Activated CD4-positive, alpha-beta memory T cell treated with anti-CD3 and anti-CD28 coated beads for 36 hours (primary cell): ENCODE results near the gene TRNT1. TPM values are rescaled to one million over a fixed set of nuclear protein-coding genes. Genes with fewer than 3 reads are reported as not detected.

Experiments used
- CTCF ChIA-PET: fragments of 350-600 bp; sonication (Branson Sonifier 250); formaldehyde crosslinking; loops from one replicate; lab custom pipeline; 2021; ENCODE audit warnings: antibody characterized with exemption, inconsistent platforms; lab: Charles Lee
- POLR2A ChIA-PET: fragments of 350-600 bp; sonication (Branson Sonifier 250); formaldehyde crosslinking; loops from one replicate; lab custom pipeline; 2021; ENCODE audit warnings: antibody characterized with exemption; lab: Charles Lee
- DNase-seq: peaks from one replicate; pipeline ENCODE4 v3.0.0-alpha.2; 2020
- H3K27ac Mint-ChIP-seq: one replicate; pipeline ENCODE4 v1.8.0; 2021; ENCODE audit warnings: mixed read lengths
- H3K27me3 Mint-ChIP-seq: one replicate; pipeline ENCODE4 v1.8.0; 2021; ENCODE audit warnings: mixed read lengths
- H3K36me3 Mint-ChIP-seq: one replicate; pipeline ENCODE4 v1.8.0; 2021; ENCODE audit warnings: mixed read lengths
- H3K4me1 Mint-ChIP-seq: one replicate; pipeline ENCODE4 v1.8.0; 2021; ENCODE audit warnings: low read depth, mixed read lengths
- H3K4me3 Mint-ChIP-seq: one replicate; pipeline ENCODE4 v1.8.0; 2021; ENCODE audit warnings: mild to moderate bottlenecking, mixed read lengths
- H3K9me3 Mint-ChIP-seq: one replicate; pipeline ENCODE4 v1.8.0; 2021; ENCODE audit warnings: mixed read lengths
- intact Hi-C: fragments of 100-400 bp; cut with micrococcal nuclease; formaldehyde crosslinking; loops from one replicate; pipeline ENCODE4 v1.15.1; 2023
- total RNA-seq, 2 experiments: library from RNA; stranded (reverse); gene quantifications; one replicate each; pipeline ENCODE4 v1.2.3, GENCODE V29; 2021

TRNT1 gene
- total RNA-seq, 2 experiments from 2014 or later = 51.5 to 53.6 TPM

DNA sequence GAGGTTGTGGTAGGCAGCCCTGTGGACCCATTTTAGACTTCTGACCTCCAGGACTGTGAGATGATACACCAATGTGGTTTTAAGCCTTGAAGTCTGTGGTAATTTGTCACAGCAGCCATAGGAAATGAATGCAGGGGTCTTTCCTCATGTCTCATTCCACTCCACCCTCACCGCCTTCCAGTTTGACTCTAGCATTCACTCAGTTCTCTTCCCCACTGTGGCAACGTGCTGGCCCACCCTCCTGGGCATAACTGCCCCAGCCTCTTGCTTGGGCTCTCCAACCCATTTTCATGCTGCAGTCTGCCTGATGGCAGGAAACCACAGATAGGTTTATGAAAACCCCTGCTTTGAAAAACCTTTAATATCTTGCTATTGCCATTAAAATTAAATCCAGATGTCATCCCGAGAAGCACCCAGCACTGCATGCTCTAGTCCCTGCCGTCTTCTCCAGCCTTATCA is 7.3 kb upstream of the TRNT1 start:
- H3K4me1 Mint-ChIP-seq = peaks cover 11% of the 10 kb centered on the region
- no peaks in the 10 kb centered on the region for H3K27me3 Mint-ChIP-seq
- POLR2A ChIA-PET = no interaction called here
- no peaks in the 10 kb centered on the region for H3K36me3 Mint-ChIP-seq
- no peaks in the 10 kb centered on the region for H3K9me3 Mint-ChIP-seq
- intact Hi-C loops = no loop called here
- CTCF ChIA-PET = no interaction called here
- DNase-seq = peak; percentile 45
- no peak overlapping the region for H3K4me3 Mint-ChIP-seq
- H3K27ac Mint-ChIP-seq = no peak overlapping the region

GRCh38 chr3:3125977-3126376 is 763 bp upstream of the TRNT1 start:
- ChIA-PET POLR2A (interaction anchor here (1.1 kb wide), 1 partner anchor 47 kb away, joined by 3 read pairs; no protein-coding TSS in a partner anchor), CTCF (no interaction called here)
- peak overlapping the region; percentile 97 for H3K4me3 Mint-ChIP-seq
- no peaks in the 10 kb centered on the region for H3K9me3 Mint-ChIP-seq
- H3K27ac Mint-ChIP-seq = peak overlapping the region; percentile 99
- no peak for DNase-seq
- H3K36me3 Mint-ChIP-seq = peaks cover 28% of the 10 kb centered on the region
- no peaks in the 10 kb centered on the region for H3K27me3 Mint-ChIP-seq
- peaks cover 31% of the 10 kb centered on the region for H3K4me1 Mint-ChIP-seq
- intact Hi-C loops = loop anchor here (1.0 to 5.0 kb wide), 2 partner anchors 39 to 1176 kb away; partner anchors contain the start of gene SETMAR

DNA sequence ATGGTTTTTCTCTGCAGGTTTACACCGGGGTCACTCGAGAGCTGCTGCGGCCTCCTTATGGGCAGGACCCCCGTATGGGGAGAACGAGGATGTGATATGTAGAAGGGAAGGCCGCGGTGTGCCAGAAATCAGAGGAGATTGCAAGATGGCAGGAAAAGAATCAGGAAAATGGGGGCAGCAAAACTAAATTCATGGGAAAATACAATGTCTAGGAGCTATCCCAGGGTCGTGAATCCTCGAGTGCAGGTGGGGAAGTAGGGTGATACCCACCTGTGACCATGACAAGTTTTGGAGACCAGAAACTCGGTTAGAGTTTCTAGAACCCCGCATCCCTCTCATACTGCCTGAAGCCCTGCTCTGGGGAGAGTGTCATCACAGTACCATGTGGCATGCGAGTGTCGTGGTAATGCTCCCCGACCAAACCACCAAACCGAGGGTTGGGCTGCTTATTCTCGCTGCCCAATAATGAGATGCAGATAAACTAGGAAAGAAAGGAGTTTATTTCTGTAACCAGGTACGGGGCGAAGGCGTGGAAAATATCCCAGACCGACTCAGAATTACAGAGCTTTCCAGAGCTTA is 781 bp downstream of the TRNT1 start:
- ChIA-PET POLR2A (interaction anchor here (1.0 kb wide), 1 partner anchor 45 kb away, joined by 4 read pairs; no protein-coding TSS in a partner anchor), CTCF (no interaction called here)
- peak; percentile 65 for DNase-seq
- Mint-ChIP-seq H3K27ac (peak overlapping the region; percentile 99), H3K4me3 (peak overlapping the region; percentile 97), H3K36me3 (peaks cover 32% of the 10 kb centered on the region), H3K9me3 (no peaks in the 10 kb centered on the region), H3K4me1 (peaks cover 31% of the 10 kb centered on the region), H3K27me3 (no peaks in the 10 kb centered on the region)
- intact Hi-C loops = loop anchor here (1.0 to 5.0 kb wide), 3 partner anchors 8 to 1175 kb away; partner anchors contain the start of genes CRBN and SETMAR

GRCh38 chr3:3129579-3129978 is 2.8 kb downstream of the TRNT1 start:
- Mint-ChIP-seq H3K27ac (no peak overlapping the region), H3K9me3 (no peaks in the 10 kb centered on the region), H3K4me1 (peaks cover 47% of the 10 kb centered on the region), H3K27me3 (no peaks in the 10 kb centered on the region), H3K4me3 (peak overlapping the region; percentile 44), H3K36me3 (peaks cover 45% of the 10 kb centered on the region)
- POLR2A ChIA-PET = interaction anchor here (1.1 kb wide), 1 partner anchor 11 kb away, joined by 3 read pairs; no protein-coding TSS in a partner anchor
- CTCF ChIA-PET = interaction anchor here (0.9 kb wide), 1 partner anchor 43 kb away, joined by 4 read pairs; no protein-coding TSS in a partner anchor
- intact Hi-C loops = loop anchor here (5.0 kb wide), 1 partner anchor 1173 kb away; the partner anchor contains the start of gene SETMAR
- no peak for DNase-seq

- intact Hi-C loops = no loop called here
- no peak for DNase-seq
- CTCF ChIA-PET = interaction anchor here (0.6 kb wide), 2 partner anchors 21 to 67 kb away, joined by 3 to 5 read pairs; no protein-coding TSS in a partner anchor
- Mint-ChIP-seq H3K27me3 (no peaks in the 10 kb centered on the region), H3K9me3 (no peaks in the 10 kb centered on the region), H3K4me1 (peaks cover 57% of the 10 kb centered on the region), H3K27ac (no peak overlapping the region), H3K4me3 (no peak overlapping the region), H3K36me3 (peaks cover 63% of the 10 kb centered on the region)
- POLR2A ChIA-PET = interaction anchor here (0.5 kb wide), 1 partner anchor 1926 kb away, joined by 4 read pairs; no protein-coding TSS in a partner anchor
These were observed 6.8 kb downstream of the TRNT1 start for GRCh38 chr3:3133500-3133899.

DNA sequence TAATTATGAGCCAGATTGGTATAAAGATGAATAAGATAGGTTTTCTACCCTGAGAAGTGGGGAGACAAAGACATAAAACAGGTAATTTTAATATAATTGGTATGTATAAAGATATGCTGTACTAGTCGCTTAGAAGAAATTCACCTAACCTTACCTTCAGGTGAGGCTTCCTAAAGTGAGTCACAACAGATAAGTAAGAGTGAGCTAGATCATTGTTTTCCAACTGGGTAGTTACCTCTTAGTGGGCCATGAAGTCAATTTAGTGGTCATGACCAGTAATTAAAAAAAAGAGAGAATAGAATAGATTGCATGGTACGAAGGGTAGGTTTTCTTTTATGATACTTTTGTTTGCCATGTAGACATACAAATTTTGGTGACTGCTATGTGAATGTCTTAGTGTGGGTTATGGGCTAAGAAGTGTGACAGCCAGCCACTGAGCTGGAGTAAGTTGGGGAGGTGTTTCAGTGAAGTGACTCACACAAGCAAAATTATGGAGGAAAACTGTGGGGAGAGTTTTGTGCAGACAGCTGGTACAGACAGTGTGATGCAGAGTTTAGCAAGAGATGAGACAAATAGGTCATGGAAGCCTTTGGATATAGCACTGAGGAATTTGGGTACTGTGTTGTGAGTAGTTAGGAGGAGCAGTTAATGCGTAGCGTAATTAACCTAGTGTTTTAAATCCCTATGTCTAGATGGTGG is 8.2 kb downstream of the TRNT1 start:
- H3K4me1 Mint-ChIP-seq = peaks cover 51% of the 10 kb centered on the region
- ChIA-PET CTCF (interaction anchor here (1.1 kb wide), 1 partner anchor 37 kb away, joined by 4 read pairs; no protein-coding TSS in a partner anchor), POLR2A (no interaction called here)
- no peaks in the 10 kb centered on the region for H3K9me3 Mint-ChIP-seq
- peak overlapping the region; percentile 73 for H3K27ac Mint-ChIP-seq
- peak; percentile 21 for DNase-seq
- H3K27me3 Mint-ChIP-seq = no peaks in the 10 kb centered on the region
- H3K4me3 Mint-ChIP-seq = no peak overlapping the region
- intact Hi-C loops = loop anchor here (1.0 kb wide), 1 partner anchor 8 kb away; no protein-coding TSS in a partner anchor
- H3K36me3 Mint-ChIP-seq = peaks cover 60% of the 10 kb centered on the region

DNA sequence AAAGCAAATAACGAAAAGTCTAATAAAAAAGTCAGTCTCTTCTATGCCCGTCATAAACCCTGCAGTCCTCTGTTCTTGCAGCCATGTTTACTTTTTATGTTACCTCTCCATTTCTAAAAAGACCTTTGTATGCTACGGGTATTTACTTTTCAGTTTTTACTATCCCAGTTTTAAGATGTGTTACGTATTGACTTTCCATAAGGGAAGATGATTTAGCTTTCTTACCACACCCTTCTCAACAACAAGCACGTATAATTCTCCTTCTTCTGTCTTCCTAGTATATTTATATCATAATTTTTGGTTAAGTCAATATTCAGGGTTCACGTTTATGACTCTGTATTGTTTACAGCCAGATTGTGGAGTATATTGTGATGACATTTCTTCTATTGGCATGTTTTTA is 10.8 kb downstream of the TRNT1 start:
- Mint-ChIP-seq H3K27me3 (no peaks in the 10 kb centered on the region), H3K4me1 (peaks cover 55% of the 10 kb centered on the region), H3K36me3 (peaks cover 70% of the 10 kb centered on the region), H3K27ac (peak overlapping the region; percentile 29), H3K4me3 (no peak overlapping the region), H3K9me3 (no peaks in the 10 kb centered on the region)
- ChIA-PET CTCF (no interaction called here), POLR2A (no interaction called here)
- intact Hi-C loops = no loop called here
- no peak for DNase-seq

DNA sequence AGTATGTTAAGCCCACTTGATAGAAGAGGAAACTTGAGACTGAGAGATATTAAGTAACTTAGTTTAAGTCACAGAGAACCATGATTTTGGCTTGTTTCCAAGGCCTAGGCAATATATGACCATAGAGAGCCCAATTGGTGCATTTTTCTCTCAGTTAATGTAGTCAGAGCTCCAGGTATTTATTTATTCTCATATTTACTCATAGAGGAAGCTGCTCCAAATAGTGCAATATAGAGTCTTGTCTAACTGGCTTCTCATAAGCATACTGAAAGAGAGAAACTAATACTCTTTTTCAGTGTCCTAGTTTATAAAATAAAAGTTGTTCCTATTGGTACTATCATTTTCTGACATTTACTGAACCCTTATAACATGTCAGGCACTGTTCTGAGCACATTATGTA is 15.2 kb downstream of the TRNT1 start:
- Mint-ChIP-seq H3K4me1 (peaks cover 34% of the 10 kb centered on the region), H3K4me3 (no peak overlapping the region), H3K36me3 (peaks cover 75% of the 10 kb centered on the region), H3K9me3 (no peaks in the 10 kb centered on the region), H3K27ac (peak overlapping the region; percentile 50), H3K27me3 (no peaks in the 10 kb centered on the region)
- ChIA-PET CTCF (interaction anchor here (0.6 kb wide), 1 partner anchor 18 kb away, joined by 3 read pairs; no protein-coding TSS in a partner anchor), POLR2A (no interaction called here)
- intact Hi-C loops = loop anchor here (1.0 kb wide), 1 partner anchor 9 kb away; no protein-coding TSS in a partner anchor
- DNase-seq = no peak

DNA sequence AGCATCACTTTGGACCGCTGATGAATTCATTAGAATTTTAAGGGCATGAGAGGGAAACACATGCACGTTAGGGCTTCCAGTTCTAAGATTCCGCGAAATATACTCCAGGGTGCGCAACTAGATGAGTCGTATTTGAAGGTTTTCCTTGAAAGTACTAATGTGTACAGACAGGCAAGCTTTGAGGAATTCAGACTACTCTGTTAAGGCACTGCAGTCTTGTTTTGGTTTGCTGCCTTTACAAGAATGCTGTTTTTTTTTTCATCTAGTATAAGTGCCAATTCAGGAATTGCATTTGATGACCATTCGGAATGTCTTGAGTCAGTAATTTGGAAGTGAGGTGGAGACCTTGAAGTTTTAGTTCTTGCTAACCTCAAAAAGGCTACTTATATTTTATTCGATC is 19.1 kb downstream of the TRNT1 start:
- H3K4me3 Mint-ChIP-seq = no peak overlapping the region
- CTCF ChIA-PET = no interaction called here
- H3K36me3 Mint-ChIP-seq = peaks cover 72% of the 10 kb centered on the region
- no peaks in the 10 kb centered on the region for H3K9me3 Mint-ChIP-seq
- intact Hi-C loops = no loop called here
- POLR2A ChIA-PET = interaction anchor here (0.6 kb wide), 1 partner anchor 15 kb away, joined by 3 read pairs; no protein-coding TSS in a partner anchor
- no peak for DNase-seq
- no peaks in the 10 kb centered on the region for H3K27me3 Mint-ChIP-seq
- peak overlapping the region; percentile 52 for H3K27ac Mint-ChIP-seq
- peaks cover 43% of the 10 kb centered on the region for H3K4me1 Mint-ChIP-seq

- H3K4me3 Mint-ChIP-seq = no peak overlapping the region
- H3K36me3 Mint-ChIP-seq = peaks cover 68% of the 10 kb centered on the region
- intact Hi-C loops = no loop called here
- POLR2A ChIA-PET = interaction anchor here (0.5 kb wide), 1 partner anchor 151 kb away, joined by 3 read pairs; no protein-coding TSS in a partner anchor
- no peaks in the 10 kb centered on the region for H3K27me3 Mint-ChIP-seq
- DNase-seq = no peak
- H3K27ac Mint-ChIP-seq = peak overlapping the region; percentile 57
- H3K9me3 Mint-ChIP-seq = no peaks in the 10 kb centered on the region
- H3K4me1 Mint-ChIP-seq = peaks cover 39% of the 10 kb centered on the region
- CTCF ChIA-PET = no interaction called here
These were observed 22.8 kb downstream of the TRNT1 start for GRCh38 chr3:3149560-3149959.

DNA sequence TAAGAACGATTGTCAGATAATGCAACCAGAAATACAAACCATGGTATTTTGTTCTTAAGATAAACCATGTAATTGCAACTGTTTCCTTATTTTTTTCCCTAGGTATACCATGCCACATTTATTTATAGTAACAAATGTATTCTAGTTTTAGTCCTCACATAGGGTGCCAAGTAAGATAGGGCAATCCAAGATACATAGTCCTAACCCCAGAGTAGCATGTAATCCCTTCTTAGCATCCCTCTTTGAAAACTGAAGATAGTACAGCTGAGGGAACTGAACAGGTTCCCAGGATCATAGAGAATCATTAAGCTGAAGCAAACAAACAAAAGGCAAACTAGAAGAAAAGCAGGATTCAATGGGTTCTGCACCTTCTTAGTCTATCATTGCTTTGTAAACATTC is 24.8 kb downstream of the TRNT1 start:
- peak overlapping the region; percentile 72 for H3K27ac Mint-ChIP-seq
- no peak overlapping the region for H3K4me3 Mint-ChIP-seq
- H3K9me3 Mint-ChIP-seq = no peaks in the 10 kb centered on the region
- H3K36me3 Mint-ChIP-seq = peaks cover 63% of the 10 kb centered on the region
- ChIA-PET CTCF (interaction anchor here (1.0 kb wide), 1 partner anchor 28 kb away, joined by 3 read pairs; no protein-coding TSS in a partner anchor), POLR2A (no interaction called here)
- H3K27me3 Mint-ChIP-seq = no peaks in the 10 kb centered on the region
- intact Hi-C loops = loop anchor here (1.0 kb wide), 1 partner anchor 9 kb away; no protein-coding TSS in a partner anchor
- DNase-seq = no peak
- peaks cover 39% of the 10 kb centered on the region for H3K4me1 Mint-ChIP-seq
